Thyroid gland (tissue), 4 donors: ENCODE measurements around the gene ISOC2.

Experiments
- POLR2A ChIP-seq, 2 donors: fragments of 450-650 bp; IDR thresholded peaks; one replicate each; pipeline ENCODE4 v1.6.1; 2017; ENCODE audit warnings: antibody characterized with exemption in 2 of 2, mild to moderate bottlenecking in 2 of 2, moderate library complexity in 1 of 2
- TF ChIP-seq, protein P1 (sequence below), 6 experiments: fragments of 200-600 bp in 3 of 6; fragments of 450-650 bp in 3 of 6; sonication (generic) in 3 of 6; IDR thresholded peaks; one replicate each; pipeline ENCODE4 v1.5.1; 2016 to 2019; ENCODE audit warnings: antibody characterized with exemption in 6 of 6, mild to moderate bottlenecking in 2 of 6, inconsistent platforms in 1 of 6, moderate library complexity in 1 of 6

DNA sequence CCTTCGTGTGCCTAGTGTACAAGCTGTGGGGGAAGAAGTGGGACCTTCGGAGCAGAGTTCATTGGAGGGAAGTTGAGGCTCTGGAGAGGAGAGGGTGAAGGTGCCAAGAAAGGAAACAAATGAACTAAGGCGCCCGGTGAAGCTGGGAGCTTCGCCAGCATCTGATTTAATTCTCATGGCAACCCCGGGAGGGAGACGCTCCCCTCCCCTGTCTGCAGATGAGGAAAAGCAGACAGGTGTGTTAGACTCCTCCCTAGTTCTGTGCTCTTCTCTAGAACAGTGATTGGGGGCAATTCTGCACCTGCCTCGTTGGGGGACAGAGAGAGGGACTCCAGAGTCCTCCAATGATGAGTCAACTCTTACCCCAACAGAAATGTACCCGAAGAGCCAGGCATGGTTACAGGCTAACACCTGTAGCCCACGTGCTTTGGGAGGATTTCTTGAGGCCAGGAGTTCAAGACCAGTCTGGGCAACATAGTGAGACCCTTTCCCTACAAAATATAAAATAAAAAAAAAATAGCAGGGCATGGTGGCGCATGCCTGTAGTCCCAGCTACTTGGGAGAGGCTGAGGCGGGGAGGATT, 31.0 kb upstream of the ISOC2 start:
- TF ChIP-seq, protein P1, sequence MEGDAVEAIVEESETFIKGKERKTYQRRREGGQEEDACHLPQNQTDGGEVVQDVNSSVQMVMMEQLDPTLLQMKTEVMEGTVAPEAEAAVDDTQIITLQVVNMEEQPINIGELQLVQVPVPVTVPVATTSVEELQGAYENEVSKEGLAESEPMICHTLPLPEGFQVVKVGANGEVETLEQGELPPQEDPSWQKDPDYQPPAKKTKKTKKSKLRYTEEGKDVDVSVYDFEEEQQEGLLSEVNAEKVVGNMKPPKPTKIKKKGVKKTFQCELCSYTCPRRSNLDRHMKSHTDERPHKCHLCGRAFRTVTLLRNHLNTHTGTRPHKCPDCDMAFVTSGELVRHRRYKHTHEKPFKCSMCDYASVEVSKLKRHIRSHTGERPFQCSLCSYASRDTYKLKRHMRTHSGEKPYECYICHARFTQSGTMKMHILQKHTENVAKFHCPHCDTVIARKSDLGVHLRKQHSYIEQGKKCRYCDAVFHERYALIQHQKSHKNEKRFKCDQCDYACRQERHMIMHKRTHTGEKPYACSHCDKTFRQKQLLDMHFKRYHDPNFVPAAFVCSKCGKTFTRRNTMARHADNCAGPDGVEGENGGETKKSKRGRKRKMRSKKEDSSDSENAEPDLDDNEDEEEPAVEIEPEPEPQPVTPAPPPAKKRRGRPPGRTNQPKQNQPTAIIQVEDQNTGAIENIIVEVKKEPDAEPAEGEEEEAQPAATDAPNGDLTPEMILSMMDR (IDR thresholded peaks at IDR 0.05), result no peak
- TF ChIP-seq POLR2A (IDR thresholded peaks at IDR 0.05), result no peak
